ENCODE measurements around the gene CES4A.

DNA sequence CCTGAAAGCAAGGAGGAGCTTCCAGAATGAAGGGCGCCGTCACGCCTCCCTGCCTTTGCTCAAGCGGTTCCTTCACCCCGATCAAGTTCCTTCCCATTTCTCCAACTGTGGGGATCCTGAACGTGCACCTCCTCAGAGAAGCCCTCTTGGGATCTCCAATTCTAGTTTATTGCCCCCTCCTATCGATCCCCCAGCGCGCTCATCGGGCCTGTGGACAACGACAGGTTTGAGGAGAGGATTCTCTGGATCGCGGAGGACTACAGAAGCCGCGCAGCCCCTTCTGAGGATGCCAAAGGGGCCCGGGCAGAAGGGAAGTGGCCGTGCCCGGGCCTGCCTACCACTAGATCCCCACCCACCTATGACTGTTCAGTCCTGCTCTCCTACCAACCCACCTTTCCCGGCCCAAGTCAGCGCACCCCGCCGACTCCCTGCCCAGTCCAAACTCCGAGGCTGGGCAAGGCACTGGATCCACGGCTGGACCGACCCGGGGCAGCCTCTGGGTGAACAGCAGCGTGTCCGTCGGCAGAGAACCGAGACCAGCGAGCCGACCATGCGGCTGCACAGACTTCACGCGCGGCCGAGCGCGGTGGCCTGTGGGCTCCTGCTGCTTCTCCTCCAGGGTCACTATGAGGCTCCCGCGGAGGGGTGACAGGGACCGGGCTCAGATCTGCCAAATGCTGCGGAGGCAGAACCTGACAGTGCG, 40.1 kb upstream of the CES4A start:
- TF ChIP-seq, protein P1, sequence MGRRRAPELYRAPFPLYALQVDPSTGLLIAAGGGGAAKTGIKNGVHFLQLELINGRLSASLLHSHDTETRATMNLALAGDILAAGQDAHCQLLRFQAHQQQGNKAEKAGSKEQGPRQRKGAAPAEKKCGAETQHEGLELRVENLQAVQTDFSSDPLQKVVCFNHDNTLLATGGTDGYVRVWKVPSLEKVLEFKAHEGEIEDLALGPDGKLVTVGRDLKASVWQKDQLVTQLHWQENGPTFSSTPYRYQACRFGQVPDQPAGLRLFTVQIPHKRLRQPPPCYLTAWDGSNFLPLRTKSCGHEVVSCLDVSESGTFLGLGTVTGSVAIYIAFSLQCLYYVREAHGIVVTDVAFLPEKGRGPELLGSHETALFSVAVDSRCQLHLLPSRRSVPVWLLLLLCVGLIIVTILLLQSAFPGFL (CRISPR knock-in tag; IDR thresholded peaks at IDR 0.05; ENCODE audit: borderline replicate concordance), result no peak
- TF ChIP-seq, protein P2, sequence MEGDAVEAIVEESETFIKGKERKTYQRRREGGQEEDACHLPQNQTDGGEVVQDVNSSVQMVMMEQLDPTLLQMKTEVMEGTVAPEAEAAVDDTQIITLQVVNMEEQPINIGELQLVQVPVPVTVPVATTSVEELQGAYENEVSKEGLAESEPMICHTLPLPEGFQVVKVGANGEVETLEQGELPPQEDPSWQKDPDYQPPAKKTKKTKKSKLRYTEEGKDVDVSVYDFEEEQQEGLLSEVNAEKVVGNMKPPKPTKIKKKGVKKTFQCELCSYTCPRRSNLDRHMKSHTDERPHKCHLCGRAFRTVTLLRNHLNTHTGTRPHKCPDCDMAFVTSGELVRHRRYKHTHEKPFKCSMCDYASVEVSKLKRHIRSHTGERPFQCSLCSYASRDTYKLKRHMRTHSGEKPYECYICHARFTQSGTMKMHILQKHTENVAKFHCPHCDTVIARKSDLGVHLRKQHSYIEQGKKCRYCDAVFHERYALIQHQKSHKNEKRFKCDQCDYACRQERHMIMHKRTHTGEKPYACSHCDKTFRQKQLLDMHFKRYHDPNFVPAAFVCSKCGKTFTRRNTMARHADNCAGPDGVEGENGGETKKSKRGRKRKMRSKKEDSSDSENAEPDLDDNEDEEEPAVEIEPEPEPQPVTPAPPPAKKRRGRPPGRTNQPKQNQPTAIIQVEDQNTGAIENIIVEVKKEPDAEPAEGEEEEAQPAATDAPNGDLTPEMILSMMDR (IDR thresholded peaks at IDR 0.05), result no peak
- TF ChIP-seq RORB (CRISPR knock-in tag; IDR thresholded peaks at IDR 0.05) (no peak), NR2C2 (CRISPR knock-in tag; IDR thresholded peaks at IDR 0.05) (no peak), SMAD3 (CRISPR knock-in tag; IDR thresholded peaks at IDR 0.05; ENCODE audit: borderline replicate concordance) (no peak), NFE2L1 (CRISPR knock-in tag; IDR thresholded peaks at IDR 0.05) (no peak), SP1 (CRISPR knock-in tag; conservative IDR thresholded peaks at IDR 0.05) (no peak), ETV6 (CRISPR knock-in tag; IDR thresholded peaks at IDR 0.05) (no peak), ZNF232 (CRISPR knock-in tag; IDR thresholded peaks at IDR 0.05) (no peak)
- TF ChIP-seq, protein P3, sequence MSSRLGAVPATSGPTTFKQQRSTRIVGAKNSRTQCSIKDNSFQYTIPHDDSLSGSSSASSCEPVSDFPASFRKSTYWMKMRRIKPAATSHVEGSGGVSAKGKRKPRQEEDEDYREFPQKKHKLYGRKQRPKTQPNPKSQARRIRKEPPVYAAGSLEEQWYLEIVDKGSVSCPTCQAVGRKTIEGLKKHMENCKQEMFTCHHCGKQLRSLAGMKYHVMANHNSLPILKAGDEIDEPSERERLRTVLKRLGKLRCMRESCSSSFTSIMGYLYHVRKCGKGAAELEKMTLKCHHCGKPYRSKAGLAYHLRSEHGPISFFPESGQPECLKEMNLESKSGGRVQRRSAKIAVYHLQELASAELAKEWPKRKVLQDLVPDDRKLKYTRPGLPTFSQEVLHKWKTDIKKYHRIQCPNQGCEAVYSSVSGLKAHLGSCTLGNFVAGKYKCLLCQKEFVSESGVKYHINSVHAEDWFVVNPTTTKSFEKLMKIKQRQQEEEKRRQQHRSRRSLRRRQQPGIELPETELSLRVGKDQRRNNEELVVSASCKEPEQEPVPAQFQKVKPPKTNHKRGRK (CRISPR knock-in tag; IDR thresholded peaks at IDR 0.05; ENCODE audit: borderline replicate concordance), result no peak
- TF ChIP-seq, protein P4, sequence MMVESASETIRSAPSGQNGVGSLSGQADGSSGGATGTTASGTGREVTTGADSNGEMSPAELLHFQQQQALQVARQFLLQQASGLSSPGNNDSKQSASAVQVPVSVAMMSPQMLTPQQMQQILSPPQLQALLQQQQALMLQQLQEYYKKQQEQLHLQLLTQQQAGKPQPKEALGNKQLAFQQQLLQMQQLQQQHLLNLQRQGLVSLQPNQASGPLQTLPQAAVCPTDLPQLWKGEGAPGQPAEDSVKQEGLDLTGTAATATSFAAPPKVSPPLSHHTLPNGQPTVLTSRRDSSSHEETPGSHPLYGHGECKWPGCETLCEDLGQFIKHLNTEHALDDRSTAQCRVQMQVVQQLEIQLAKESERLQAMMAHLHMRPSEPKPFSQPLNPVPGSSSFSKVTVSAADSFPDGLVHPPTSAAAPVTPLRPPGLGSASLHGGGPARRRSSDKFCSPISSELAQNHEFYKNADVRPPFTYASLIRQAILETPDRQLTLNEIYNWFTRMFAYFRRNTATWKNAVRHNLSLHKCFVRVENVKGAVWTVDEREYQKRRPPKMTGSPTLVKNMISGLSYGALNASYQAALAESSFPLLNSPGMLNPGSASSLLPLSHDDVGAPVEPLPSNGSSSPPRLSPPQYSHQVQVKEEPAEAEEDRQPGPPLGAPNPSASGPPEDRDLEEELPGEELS (CRISPR knock-in tag; IDR thresholded peaks at IDR 0.05), result no peak
- TF ChIP-seq, protein P5, sequence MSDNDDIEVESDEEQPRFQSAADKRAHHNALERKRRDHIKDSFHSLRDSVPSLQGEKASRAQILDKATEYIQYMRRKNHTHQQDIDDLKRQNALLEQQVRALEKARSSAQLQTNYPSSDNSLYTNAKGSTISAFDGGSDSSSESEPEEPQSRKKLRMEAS (CRISPR knock-in tag; IDR thresholded peaks at IDR 0.05), result peak; percentile 57; the same call in 1 of the 2 replicates
- TF ChIP-seq, protein P6, sequence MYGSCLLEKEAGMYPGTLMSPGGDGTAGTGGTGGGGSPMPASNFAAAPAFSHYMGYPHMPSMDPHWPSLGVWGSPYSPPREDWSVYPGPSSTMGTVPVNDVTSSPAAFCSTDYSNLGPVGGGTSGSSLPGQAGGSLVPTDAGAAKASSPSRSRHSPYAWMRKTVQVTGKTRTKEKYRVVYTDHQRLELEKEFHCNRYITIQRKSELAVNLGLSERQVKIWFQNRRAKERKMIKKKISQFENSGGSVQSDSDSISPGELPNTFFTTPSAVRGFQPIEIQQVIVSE (CRISPR knock-in tag; IDR thresholded peaks at IDR 0.05; ENCODE audit: borderline replicate concordance), result no peak

All from WTC11 (cell line).